Progenitor cell of endocrine pancreas (in vitro differentiated cells): Measurements from ENCODE around the gene ARHGEF10L. TPM values are rescaled to one million over a fixed set of nuclear protein-coding genes. Genes with fewer than 3 reads are reported as not detected.

Experiments used
- DNase-seq: peaks from one replicate; pipeline ENCODE4 v3.0.0; 2021; ENCODE audit warnings: low spot score; ENCODE audit not compliant: unreplicated experiment
- H3K27ac Mint-ChIP-seq: 2 replicates; pipeline ENCODE4 v1.8.0; 2021; ENCODE audit warnings: mild to moderate bottlenecking, moderate library complexity, mixed read lengths
- H3K27me3 Mint-ChIP-seq: 2 replicates; pipeline ENCODE4 v1.8.0; 2021; ENCODE audit warnings: mixed read lengths
- H3K36me3 Mint-ChIP-seq: 2 replicates; pipeline ENCODE4 v1.8.0; 2022; ENCODE audit warnings: mixed read lengths; ENCODE audit not compliant: insufficient read depth
- H3K4me1 Mint-ChIP-seq: 2 replicates; pipeline ENCODE4 v1.8.0; 2021; ENCODE audit warnings: low read depth, mixed read lengths
- H3K4me3 Mint-ChIP-seq: 2 replicates; pipeline ENCODE4 v1.8.0; 2021; ENCODE audit warnings: low read depth, mild to moderate bottlenecking, moderate library complexity, mixed read lengths
- H3K9me3 Mint-ChIP-seq: 2 replicates; pipeline ENCODE4 v1.8.0; 2021; ENCODE audit warnings: low read depth, mixed read lengths
- total RNA-seq: library from RNA; stranded (reverse); gene quantifications from 2 replicates; pipeline ENCODE4 v1.2.1, GENCODE V29; 2021
- TF ChIP-seq, protein P1 (sequence below): fragments of 200-600 bp; sonication (generic); IDR thresholded peaks from one replicate; pipeline ENCODE4 v1.5.0; 2021; ENCODE audit warnings: antibody characterized with exemption, mild to moderate bottlenecking; ENCODE audit not compliant: unreplicated experiment

The ARHGEF10L gene
- total RNA-seq, 1 donor from 2014 or later = 31.3 TPM

DNA sequence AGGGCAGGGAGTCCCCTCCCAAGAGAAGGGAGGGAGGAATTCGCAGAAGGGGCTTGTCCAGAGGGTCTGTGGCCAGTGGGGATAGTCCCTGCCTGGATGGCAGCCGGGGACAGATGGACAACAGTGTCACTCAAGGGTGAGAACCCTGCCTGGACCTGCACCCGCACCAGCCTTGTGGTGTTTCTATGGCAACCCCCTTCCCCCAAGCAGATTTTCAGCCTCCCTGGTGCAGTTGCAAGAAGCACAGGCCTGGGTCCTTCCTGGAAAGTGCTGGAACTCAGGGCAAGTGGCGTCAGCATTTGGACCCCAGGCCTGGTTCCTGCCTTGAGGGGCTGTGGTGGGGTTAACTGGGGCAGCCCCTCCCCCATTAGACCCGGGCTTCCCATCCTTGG is 131.8 kb downstream of the ARHGEF10L start:
- TF ChIP-seq, protein P1, sequence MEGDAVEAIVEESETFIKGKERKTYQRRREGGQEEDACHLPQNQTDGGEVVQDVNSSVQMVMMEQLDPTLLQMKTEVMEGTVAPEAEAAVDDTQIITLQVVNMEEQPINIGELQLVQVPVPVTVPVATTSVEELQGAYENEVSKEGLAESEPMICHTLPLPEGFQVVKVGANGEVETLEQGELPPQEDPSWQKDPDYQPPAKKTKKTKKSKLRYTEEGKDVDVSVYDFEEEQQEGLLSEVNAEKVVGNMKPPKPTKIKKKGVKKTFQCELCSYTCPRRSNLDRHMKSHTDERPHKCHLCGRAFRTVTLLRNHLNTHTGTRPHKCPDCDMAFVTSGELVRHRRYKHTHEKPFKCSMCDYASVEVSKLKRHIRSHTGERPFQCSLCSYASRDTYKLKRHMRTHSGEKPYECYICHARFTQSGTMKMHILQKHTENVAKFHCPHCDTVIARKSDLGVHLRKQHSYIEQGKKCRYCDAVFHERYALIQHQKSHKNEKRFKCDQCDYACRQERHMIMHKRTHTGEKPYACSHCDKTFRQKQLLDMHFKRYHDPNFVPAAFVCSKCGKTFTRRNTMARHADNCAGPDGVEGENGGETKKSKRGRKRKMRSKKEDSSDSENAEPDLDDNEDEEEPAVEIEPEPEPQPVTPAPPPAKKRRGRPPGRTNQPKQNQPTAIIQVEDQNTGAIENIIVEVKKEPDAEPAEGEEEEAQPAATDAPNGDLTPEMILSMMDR = no peak
- DNase-seq = no peak
- Mint-ChIP-seq H3K36me3 (peaks cover 5% of the 10 kb centered on the region), H3K4me3 (no peak overlapping the region), H3K27ac (no peak overlapping the region), H3K4me1 (no peaks in the 10 kb centered on the region), H3K9me3 (no peaks in the 10 kb centered on the region), H3K27me3 (no peaks in the 10 kb centered on the region)

DNA sequence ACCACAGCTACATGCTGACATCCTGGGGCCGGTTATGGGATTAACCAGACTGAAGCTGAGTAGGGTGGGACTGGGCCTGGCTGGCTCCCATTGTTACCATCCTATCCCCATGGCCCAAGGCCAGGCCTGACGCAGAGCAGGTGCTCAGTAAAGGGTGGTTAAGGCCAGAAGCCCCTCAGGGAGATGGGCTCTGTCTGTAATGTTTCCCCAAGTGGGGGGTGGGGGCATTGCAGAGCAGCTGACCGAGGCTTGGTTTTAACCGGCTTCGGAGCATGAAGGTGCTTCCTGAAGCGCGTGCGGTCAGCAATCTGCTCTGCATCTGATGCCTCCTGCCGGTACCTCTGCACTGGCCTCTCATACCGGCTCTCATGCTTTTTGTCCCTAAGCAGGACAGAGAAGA is 132.2 kb downstream of the ARHGEF10L start:
- Mint-ChIP-seq H3K4me3 (no peak overlapping the region), H3K4me1 (no peaks in the 10 kb centered on the region), H3K36me3 (peaks cover 5% of the 10 kb centered on the region), H3K27ac (no peak overlapping the region), H3K27me3 (no peaks in the 10 kb centered on the region), H3K9me3 (no peaks in the 10 kb centered on the region)
- TF ChIP-seq, protein P1 = peak; percentile 19
- no peak for DNase-seq

DNA sequence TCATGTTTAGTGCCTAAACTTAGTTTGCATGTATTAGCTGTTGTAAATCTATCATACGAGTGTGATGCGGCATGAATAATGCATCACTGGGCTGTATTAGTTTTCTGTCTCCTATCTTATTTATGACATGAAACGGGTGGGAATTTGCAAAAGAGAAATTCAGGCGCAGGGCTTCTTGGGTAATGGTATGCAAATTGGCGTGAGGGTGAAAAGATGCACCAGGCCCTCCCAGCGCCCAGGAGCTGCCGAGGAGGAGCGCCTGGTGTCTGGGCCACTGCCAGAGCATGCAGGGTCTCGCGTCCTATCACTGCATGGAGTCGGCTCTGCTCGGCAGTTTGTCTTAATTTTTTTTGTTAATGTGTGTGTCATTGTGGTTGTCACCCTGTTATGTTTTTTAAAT is 132.7 kb downstream of the ARHGEF10L start:
- TF ChIP-seq, protein P1 = no peak
- Mint-ChIP-seq H3K4me3 (no peak overlapping the region), H3K27me3 (no peaks in the 10 kb centered on the region), H3K4me1 (no peaks in the 10 kb centered on the region), H3K36me3 (peaks cover 6% of the 10 kb centered on the region), H3K9me3 (no peaks in the 10 kb centered on the region), H3K27ac (no peak overlapping the region)
- DNase-seq = no peak

DNA sequence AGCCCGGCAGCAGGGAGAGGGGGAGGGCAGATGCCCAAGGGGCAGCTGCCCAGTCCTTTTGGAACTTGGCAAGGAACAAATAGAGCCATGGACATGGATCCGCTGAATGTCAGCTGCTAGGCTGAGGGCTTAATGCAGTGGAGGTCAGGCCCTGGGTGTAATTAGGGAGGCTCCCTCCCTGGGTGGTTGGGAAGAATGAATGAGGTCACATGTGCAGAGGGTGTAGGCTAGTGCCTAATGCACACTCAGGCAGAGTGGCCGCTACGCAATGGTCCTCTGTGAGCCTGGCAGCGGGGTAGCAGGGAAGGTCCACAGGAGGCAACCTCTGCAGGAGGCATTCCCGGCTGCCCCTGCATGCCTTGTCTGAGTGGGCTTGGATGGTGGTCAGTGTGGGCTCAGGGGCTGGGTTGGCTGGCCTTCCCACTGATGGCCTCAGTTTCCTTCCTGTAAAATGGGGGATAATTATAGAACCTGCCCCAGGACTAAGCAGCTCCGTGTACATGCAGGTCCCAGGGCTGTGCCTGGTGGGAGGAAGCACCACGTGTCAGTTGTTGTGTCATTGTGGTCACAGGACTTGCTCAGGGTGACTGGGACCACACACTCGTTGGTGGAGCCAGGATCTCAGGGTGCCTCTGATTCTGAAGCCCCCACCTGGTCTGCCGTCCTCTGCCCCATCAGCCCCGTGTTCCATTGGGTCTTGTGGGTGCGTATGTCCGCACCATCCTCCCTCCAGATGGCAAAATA is 134.0 kb downstream of the ARHGEF10L start:
- TF ChIP-seq, protein P1 = no peak
- Mint-ChIP-seq H3K27me3 (no peaks in the 10 kb centered on the region), H3K27ac (no peak overlapping the region), H3K9me3 (no peaks in the 10 kb centered on the region), H3K4me3 (no peak overlapping the region), H3K4me1 (no peaks in the 10 kb centered on the region), H3K36me3 (peaks cover 7% of the 10 kb centered on the region)
- DNase-seq = no peak

DNA sequence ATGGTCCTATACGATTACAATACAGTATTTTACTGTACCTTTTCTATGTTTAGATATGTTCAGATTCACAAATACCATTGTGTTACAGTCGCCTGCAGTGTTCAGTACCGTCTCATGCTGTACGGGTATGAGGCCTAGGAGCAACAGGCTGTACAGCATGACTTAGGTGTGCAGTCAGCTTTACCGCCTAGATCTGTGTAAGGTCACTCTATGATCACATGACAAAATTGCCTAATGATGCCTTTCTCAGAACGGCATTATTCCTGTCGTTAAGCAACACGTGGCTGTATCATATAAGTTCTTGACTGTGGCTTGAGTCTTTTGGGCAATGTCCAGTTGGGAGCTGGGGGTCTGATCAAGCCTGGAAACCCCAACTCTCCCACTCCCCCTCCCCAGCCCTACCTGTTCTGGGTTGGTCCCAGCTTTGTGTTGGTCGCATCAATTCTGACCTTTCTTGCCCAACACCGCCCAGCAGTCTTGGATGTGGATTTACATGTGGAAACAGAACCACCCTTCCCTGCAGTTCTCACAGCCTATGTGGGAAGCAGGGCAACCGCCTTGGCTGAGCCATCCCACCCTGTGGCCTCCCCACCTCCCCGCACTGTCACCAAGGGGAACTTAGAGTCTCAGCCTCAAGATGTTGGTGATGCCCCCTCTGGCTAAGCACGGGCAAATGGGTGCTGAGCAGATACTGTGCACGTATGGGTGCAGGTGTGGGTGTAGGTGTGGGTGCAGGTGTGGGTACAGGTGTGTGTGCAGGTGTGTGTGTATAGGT is 135.4 kb downstream of the ARHGEF10L start:
- Mint-ChIP-seq H3K36me3 (peaks cover 7% of the 10 kb centered on the region), H3K27ac (no peak overlapping the region), H3K27me3 (no peaks in the 10 kb centered on the region), H3K4me3 (no peak overlapping the region), H3K4me1 (peaks cover 3% of the 10 kb centered on the region), H3K9me3 (no peaks in the 10 kb centered on the region)
- TF ChIP-seq, protein P1 = no peak
- DNase-seq = no peak
